Measurements from ENCODE around the gene EIF3K. TPM values are rescaled to one million over a fixed set of nuclear protein-coding genes. Genes with fewer than 3 reads are reported as not detected.
"Not testable (repeated sequence)": the region's sequence is repeated elsewhere in the genome, so short reads cannot be mapped to it uniquely, and the experiment has no call there.

EIF3K gene
- polyA plus RNA-seq, 4 donors = 307 to 353 (median 328) TPM

GRCh38 chr19:38617764-38618589 is 1.0 kb upstream of the EIF3K start, which contains the start of gene MAP4K1:
MAP4K1 (minus strand) TSS chr19:38617953; CDS start chr19:38617895, 58 bp downstream.
- no peak for DNase-seq (ENCODE audit: low read depth in 4 of 4, low spot score in 3 of 4)

- no peak for DNase-seq (ENCODE audit: low read depth in 4 of 4, low spot score in 3 of 4)
Measured at GRCh38 chr19:38619361-38620174, 580 bp downstream of the EIF3K start.

DNA sequence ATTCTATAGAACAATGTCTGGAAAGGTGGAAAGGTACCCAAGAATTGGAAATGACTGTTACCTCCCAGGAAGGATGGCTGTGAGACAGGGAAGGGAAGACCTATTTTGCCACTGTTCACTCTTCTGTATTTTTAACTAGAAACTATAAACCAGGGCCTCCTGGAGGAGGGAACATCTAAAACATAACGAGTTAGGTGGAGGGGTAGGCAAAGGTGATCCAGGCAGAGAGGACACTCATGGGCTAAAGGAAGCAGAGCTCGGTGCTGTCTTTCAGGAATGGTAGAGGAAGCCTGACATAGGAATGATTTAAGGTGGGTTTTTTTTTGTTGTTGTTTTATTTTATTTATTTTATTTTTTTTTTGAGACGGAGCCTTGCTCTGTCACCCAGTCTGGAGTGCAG is 5.8 kb downstream of the EIF3K start:
- no peak for DNase-seq (ENCODE audit: low read depth in 4 of 4, low spot score in 3 of 4)

DNA sequence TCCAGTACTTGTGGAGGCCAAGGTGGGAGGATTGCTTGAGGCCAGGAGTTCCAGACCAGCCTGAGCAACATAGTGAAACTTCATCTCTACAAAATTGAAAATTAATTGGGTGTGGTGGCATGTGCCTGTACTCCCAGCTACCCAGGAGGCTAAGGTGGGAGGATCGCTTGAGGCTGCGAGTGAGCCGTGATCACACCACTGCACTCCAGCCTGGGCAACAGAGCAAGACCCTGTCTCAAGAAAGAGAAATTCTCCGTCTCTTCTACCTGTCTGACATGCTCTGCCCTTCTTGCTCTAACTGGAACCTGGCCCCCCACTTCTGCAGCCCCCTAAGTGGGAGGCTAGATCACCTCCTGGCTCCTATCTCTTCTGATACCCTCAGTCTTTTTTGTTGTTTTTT is 7.4 kb downstream of the EIF3K start:
- no peak for DNase-seq (ENCODE audit: low read depth in 4 of 4, low spot score in 3 of 4)

DNA sequence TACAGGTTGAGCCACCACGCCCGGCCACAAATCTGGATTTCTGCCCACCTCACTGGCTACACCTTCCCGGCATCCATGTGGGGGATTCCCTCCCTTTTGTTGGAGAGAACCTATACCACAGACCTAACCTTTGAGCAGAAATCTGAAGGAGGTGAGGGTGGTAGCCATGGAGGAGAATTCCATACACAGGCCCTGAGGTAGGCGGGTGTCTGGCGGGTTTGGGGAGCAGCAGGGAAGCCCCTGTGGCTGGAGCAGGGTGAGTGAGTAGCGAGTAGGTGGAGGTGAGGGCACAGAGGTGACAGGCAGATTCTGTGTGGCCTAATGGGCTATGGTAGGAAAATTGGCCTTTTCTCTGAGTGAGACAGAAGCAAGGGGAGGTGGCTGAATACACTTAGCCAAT is 10.6 kb downstream of the EIF3K start:
- no peak for DNase-seq (ENCODE audit: low read depth in 4 of 4, low spot score in 3 of 4)

- not testable (repeated sequence) for DNase-seq (ENCODE audit: low read depth in 4 of 4, low spot score in 3 of 4)
Measured at GRCh38 chr19:38631301-38631700, 12.3 kb downstream of the EIF3K start.

GRCh38 chr19:38631811-38632475 is 13.0 kb downstream of the EIF3K start:
- not testable (repeated sequence) for DNase-seq (ENCODE audit: low read depth in 4 of 4, low spot score in 3 of 4)

- DNase-seq (ENCODE audit: low read depth in 4 of 4, low spot score in 3 of 4) = no peak
Measured at GRCh38 chr19:38632476-38633213, 13.7 kb downstream of the EIF3K start.

DNA sequence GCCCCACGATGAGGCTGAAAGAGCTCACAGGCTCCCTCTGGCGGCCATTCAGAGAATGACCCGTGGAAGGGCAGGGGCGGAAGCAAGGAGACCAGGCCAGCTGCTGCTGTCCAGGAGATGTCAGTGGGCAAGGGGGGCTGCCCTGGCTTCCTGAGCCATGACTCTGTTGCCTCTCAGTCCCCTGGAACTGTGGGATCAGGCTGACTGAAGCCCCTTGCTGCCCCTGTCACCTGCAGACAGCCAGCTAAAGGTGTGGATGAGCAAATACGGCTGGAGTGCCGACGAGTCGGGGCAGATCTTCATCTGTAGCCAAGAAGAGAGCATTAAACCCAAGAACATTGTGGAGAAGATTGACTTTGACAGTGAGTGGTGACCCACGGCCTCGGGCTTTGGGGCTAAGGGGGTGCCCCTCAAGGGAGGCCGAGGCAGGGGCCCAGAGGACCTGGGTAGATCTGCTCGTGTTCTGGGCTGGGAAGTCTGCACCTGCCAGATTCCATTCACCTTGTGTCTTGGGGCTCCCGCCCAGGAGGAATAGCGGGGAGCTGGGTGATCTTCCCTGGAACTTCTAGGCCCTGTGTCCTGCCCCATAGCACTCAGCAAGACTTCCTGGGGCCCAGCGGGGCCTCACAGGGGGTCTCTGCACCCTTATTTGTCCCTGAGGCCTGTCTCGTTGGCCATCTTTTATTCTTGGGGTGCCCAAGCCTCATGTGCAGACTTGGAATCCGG is 15.9 kb downstream of the EIF3K start:
- DNase-seq (ENCODE audit: low read depth in 4 of 4, low spot score in 3 of 4) = no peak

GRCh38 chr19:38635483-38636399 is 16.8 kb downstream of the EIF3K start:
- no peak for DNase-seq (ENCODE audit: low read depth in 4 of 4, low spot score in 3 of 4)

GRCh38 chr19:38638461-38638860 is 19.5 kb downstream of the EIF3K start:
- DNase-seq (ENCODE audit: low read depth in 4 of 4, low spot score in 3 of 4) = no peak

GRCh38 chr19:38639679-38640078 is 20.7 kb downstream of the EIF3K start:
- DNase-seq (ENCODE audit: low read depth in 4 of 4, low spot score in 3 of 4) = no peak

- DNase-seq (ENCODE audit: low read depth in 4 of 4, low spot score in 3 of 4) = no peak
Measured at GRCh38 chr19:38640368-38640767, 21.4 kb downstream of the EIF3K start.

DNA sequence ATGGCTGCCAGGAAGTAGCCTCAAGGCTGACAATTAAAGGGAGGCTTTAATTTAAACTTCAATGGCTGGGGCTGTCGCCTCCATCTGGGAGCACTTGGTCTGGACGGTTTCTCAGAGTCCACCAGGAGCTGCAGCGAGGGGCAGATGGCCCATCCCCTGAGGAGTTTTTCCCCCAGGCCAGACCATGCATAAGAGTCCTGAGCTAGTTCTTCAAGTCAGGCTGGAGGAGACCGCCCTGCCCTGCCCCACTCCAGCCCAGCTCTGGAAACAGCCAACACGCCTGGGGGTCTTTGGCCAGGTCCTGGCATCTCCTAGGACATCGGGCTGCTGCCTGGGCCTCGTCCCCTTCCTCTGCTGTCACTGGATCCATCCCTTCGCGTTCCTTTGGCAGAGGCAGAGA is 23.2 kb downstream of the EIF3K start:
- DNase-seq (ENCODE audit: low read depth in 4 of 4, low spot score in 3 of 4) = no peak

DNA sequence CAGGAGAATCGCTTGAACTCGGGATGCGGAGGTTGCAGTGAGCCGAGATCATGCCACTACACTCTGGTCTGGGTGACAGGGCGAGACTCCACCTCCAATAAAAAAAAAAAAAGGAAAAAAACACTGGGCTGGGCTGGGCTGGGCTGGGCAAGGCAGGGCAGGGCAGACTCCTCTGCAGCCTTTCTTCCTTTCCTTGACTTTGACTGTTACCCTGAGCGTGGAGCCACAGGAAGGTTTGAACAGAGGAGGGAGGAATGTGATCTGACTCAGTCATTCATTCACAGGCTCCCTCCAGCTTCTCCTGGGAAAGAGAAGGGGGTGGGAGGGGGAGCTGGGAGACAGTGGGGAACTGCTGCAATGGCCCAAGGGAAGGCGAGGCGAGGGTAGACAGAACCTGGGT is 25.7 kb downstream of the EIF3K start:
- no peak for DNase-seq (ENCODE audit: low read depth in 4 of 4, low spot score in 3 of 4)

GRCh38 chr19:38647368-38647965 is 28.5 kb downstream of the EIF3K start, which contains the start of gene ACTN4:
ACTN4 (plus strand) TSS chr19:38647649; CDS start chr19:38647746, 97 bp downstream.
- peak; percentile 93 to 97 (median 96) for DNase-seq (ENCODE audit: low read depth in 4 of 4, low spot score in 3 of 4)

GRCh38 chr19:38647966-38648768 is 29.2 kb downstream of the EIF3K start:
- DNase-seq (ENCODE audit: low read depth in 4 of 4, low spot score in 3 of 4) = no peak

Data from right renal pelvis (tissue), 4 donors.